ENCODE measurements around the gene ARFIP2.

DNA sequence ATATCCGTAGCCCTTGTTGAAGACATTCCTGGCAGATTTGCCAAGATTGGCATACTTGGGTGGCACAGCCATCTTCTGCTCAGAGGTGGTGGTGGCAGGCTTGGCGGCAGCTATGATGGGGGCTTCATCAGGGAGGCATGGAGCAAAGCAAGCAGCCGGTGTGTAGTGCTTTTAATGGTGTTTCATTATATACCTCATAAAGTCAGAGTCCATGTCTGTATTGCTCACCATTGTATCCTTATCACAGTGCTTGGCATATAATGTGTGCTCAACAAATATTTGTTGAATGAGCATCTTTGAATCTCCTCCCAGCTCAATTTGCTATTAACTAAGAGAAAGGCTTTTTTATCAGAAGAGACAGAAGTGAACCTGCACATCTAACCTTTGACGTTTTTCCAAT lies 8.2 kb upstream of the ARFIP2 start:
- no peak for TF ChIP-seq EZH2 (IDR thresholded peaks at IDR 0.05; ENCODE audit: low read length, unreplicated experiment)
- TF ChIP-seq, protein P1, sequence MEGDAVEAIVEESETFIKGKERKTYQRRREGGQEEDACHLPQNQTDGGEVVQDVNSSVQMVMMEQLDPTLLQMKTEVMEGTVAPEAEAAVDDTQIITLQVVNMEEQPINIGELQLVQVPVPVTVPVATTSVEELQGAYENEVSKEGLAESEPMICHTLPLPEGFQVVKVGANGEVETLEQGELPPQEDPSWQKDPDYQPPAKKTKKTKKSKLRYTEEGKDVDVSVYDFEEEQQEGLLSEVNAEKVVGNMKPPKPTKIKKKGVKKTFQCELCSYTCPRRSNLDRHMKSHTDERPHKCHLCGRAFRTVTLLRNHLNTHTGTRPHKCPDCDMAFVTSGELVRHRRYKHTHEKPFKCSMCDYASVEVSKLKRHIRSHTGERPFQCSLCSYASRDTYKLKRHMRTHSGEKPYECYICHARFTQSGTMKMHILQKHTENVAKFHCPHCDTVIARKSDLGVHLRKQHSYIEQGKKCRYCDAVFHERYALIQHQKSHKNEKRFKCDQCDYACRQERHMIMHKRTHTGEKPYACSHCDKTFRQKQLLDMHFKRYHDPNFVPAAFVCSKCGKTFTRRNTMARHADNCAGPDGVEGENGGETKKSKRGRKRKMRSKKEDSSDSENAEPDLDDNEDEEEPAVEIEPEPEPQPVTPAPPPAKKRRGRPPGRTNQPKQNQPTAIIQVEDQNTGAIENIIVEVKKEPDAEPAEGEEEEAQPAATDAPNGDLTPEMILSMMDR (conservative IDR thresholded peaks at IDR 0.05; ENCODE audit: low read depth, low read length): no peak
